Natural killer cell treated with Interleukin-12 subunit alpha and Interleukin-12 subunit beta and Interleukin-15 and Interleukin-18, amount 100 ng/mL, for 72 hours (primary cell): ENCODE data around the gene CCDC106. TPM values are rescaled to one million over a fixed set of nuclear protein-coding genes. Genes with fewer than 3 reads are reported as not detected.
A peak's percentile ranks its signal among the peaks of the same experiment; 100 is the strongest.

Source experiments
- ATAC-seq, 2 donors: fragments of 150-1000 bp; cut with Tn5 transposase in 1 of 2; sonication (Bioruptor Pico), chemical (Tn5 transposase) in 1 of 2; 2 replicates each; pipeline ENCODE4 v1.10.0; 2021
- DNase-seq: peaks from one replicate; pipeline ENCODE4 v3.0.0; 2022; ENCODE audit warnings: low spot score
- H3K27ac Mint-ChIP-seq, 2 donors: 1 replicate in 1 of 2; 2 replicates in 1 of 2; pipeline ENCODE4 v1.8.0; 2022; ENCODE audit warnings: mixed read lengths in 2 of 2, mild to moderate bottlenecking in 1 of 2, moderate library complexity in 1 of 2
- H3K27me3 Mint-ChIP-seq, 2 donors: 1 replicate in 1 of 2; 2 replicates in 1 of 2; pipeline ENCODE4 v1.8.0; 2022; ENCODE audit warnings: mixed read lengths in 2 of 2
- H3K36me3 Mint-ChIP-seq: one replicate; pipeline ENCODE4 v1.8.0; 2022; ENCODE audit warnings: mixed read lengths
- H3K4me1 Mint-ChIP-seq, 2 donors: 1 replicate in 1 of 2; 2 replicates in 1 of 2; pipeline ENCODE4 v1.8.0; 2022; ENCODE audit warnings: low read depth in 2 of 2, mixed read lengths in 2 of 2, mild to moderate bottlenecking in 1 of 2
- H3K4me3 Mint-ChIP-seq: one replicate; pipeline ENCODE4 v1.8.0; 2022; ENCODE audit warnings: mixed read lengths
- H3K9me3 Mint-ChIP-seq: 2 replicates; pipeline ENCODE4 v1.8.0; 2022; ENCODE audit warnings: mixed read lengths
- total RNA-seq, 2 donors: library from RNA; stranded (reverse); gene quantifications; one replicate each; pipeline ENCODE4 v1.2.3, GENCODE V29; 2022

The CCDC106 gene
- 1 to 10 TPM; 1.9 to 3.3 TPM for total RNA-seq

- Mint-ChIP-seq H3K4me1 (peaks cover 16 to 32% of the 10 kb centered on the region in 2 donors), H3K4me3 (peak within 1 kb of the TSS; percentile 62), H3K27me3 (peaks cover 0 to 3% of the 10 kb centered on the region in 2 donors), H3K27ac (peak within 1 kb of the TSS in 1 of 2 donors; percentile 59), H3K36me3 (no peaks in the 10 kb centered on the region), H3K9me3 (no peaks in the 10 kb centered on the region)
- DNase-seq = peak; percentile 63
- ATAC-seq = peak; percentile 3 to 40
These were observed at the start of gene CCDC106 for GRCh38 chr19:55647732-55648584. Gene CCDC106, plus strand, starts transcription at chr19:55648212. Its CDS starts 835 bp downstream, at chr19:55649047.

- peaks cover 7% of the 10 kb centered on the region for H3K9me3 Mint-ChIP-seq
- no peaks in the 10 kb centered on the region for H3K27me3 Mint-ChIP-seq
- ATAC-seq = peak; percentile 87 to 91
- H3K4me1 Mint-ChIP-seq = peaks cover 23 to 30% of the 10 kb centered on the region in 2 donors
- H3K27ac Mint-ChIP-seq = peak overlapping the region; percentile 97 to 98
- peaks cover 13% of the 10 kb centered on the region for H3K36me3 Mint-ChIP-seq
- H3K4me3 Mint-ChIP-seq = peak overlapping the region; percentile 98
- peak; percentile 96 for DNase-seq
These were observed 49.1 kb upstream of the CCDC106 start for GRCh38 chr19:55598719-55599467.

GRCh38 chr19:55599468-55599841 lies 48.6 kb upstream of the CCDC106 start, which contains the start of gene FIZ1:
Gene FIZ1, minus strand, starts transcription at chr19:55599517. Its CDS starts 1,652 bp downstream, at chr19:55597865.
- H3K27ac Mint-ChIP-seq = peak within 1 kb of the TSS; percentile 97 to 98
- H3K9me3 Mint-ChIP-seq = peaks cover 7% of the 10 kb centered on the region
- H3K36me3 Mint-ChIP-seq = peaks cover 13% of the 10 kb centered on the region
- H3K4me3 Mint-ChIP-seq = peak within 1 kb of the TSS; percentile 98
- peak; percentile 96 for DNase-seq
- ATAC-seq = peak; percentile 82 to 87
- H3K4me1 Mint-ChIP-seq = peaks cover 26 to 32% of the 10 kb centered on the region in 2 donors
- H3K27me3 Mint-ChIP-seq = no peaks in the 10 kb centered on the region

GRCh38 chr19:55599842-55600661 lies 48.0 kb upstream of the CCDC106 start, which contains the start of gene ZNF524:
Gene ZNF524, plus strand, starts transcription at chr19:55600288. Its CDS starts 1,825 bp downstream, at chr19:55602113.
- H3K27me3 Mint-ChIP-seq = no peaks in the 10 kb centered on the region
- DNase-seq (peak; percentile 93), ATAC-seq (peak; percentile 69 to 75)
- H3K27ac Mint-ChIP-seq = peak within 1 kb of the TSS; percentile 97 to 98
- peaks cover 9% of the 10 kb centered on the region for H3K36me3 Mint-ChIP-seq
- peak within 1 kb of the TSS; percentile 98 for H3K4me3 Mint-ChIP-seq
- H3K9me3 Mint-ChIP-seq = peaks cover 4% of the 10 kb centered on the region
- peaks cover 31 to 36% of the 10 kb centered on the region in 2 donors for H3K4me1 Mint-ChIP-seq

GRCh38 chr19:55600662-55601028 lies 47.4 kb upstream of the CCDC106 start:
- Mint-ChIP-seq H3K27ac (peak overlapping the region; percentile 82 to 90), H3K4me1 (peaks cover 31 to 36% of the 10 kb centered on the region in 2 donors), H3K36me3 (peaks cover 3% of the 10 kb centered on the region), H3K9me3 (peaks cover 4% of the 10 kb centered on the region), H3K4me3 (peak overlapping the region; percentile 93), H3K27me3 (no peaks in the 10 kb centered on the region)
- DNase-seq (no peak), ATAC-seq (no peak)

- Mint-ChIP-seq H3K9me3 (peaks cover 4% of the 10 kb centered on the region), H3K27ac (peak overlapping the region; percentile 82 to 90), H3K27me3 (no peaks in the 10 kb centered on the region), H3K4me1 (peaks cover 35 to 39% of the 10 kb centered on the region in 2 donors), H3K4me3 (peak overlapping the region; percentile 93), H3K36me3 (no peaks in the 10 kb centered on the region)
- DNase-seq (no peak), ATAC-seq (no peak)
These were observed 46.9 kb upstream of the CCDC106 start for GRCh38 chr19:55601084-55601483.

GRCh38 chr19:55602104-55603001 lies 45.7 kb upstream of the CCDC106 start:
- peaks cover 4% of the 10 kb centered on the region for H3K9me3 Mint-ChIP-seq
- peaks cover 47 to 48% of the 10 kb centered on the region in 2 donors for H3K4me1 Mint-ChIP-seq
- ATAC-seq (no peak), DNase-seq (no peak)
- H3K4me3 Mint-ChIP-seq = no peak overlapping the region
- H3K27ac Mint-ChIP-seq = peak overlapping the region; percentile 82 to 90
- H3K27me3 Mint-ChIP-seq = no peaks in the 10 kb centered on the region
- no peaks in the 10 kb centered on the region for H3K36me3 Mint-ChIP-seq

GRCh38 chr19:55603115-55603514 lies 44.9 kb upstream of the CCDC106 start:
- H3K36me3 Mint-ChIP-seq = no peaks in the 10 kb centered on the region
- DNase-seq = no peak
- H3K9me3 Mint-ChIP-seq = peaks cover 4% of the 10 kb centered on the region
- no peak for ATAC-seq
- peaks cover 53% of the 10 kb centered on the region in 2 donors for H3K4me1 Mint-ChIP-seq
- H3K27ac Mint-ChIP-seq = peak overlapping the region; percentile 88 to 95
- H3K27me3 Mint-ChIP-seq = no peaks in the 10 kb centered on the region
- peak overlapping the region; percentile 62 for H3K4me3 Mint-ChIP-seq

- ATAC-seq = no peak
- H3K27ac Mint-ChIP-seq = peak overlapping the region; percentile 88 to 95
- H3K4me1 Mint-ChIP-seq = peaks cover 52 to 54% of the 10 kb centered on the region in 2 donors
These were observed 44.3 kb upstream of the CCDC106 start for GRCh38 chr19:55603581-55604292.

GRCh38 chr19:55605207-55605636 lies 42.8 kb upstream of the CCDC106 start:
- Mint-ChIP-seq H3K9me3 (no peaks in the 10 kb centered on the region), H3K27me3 (no peaks in the 10 kb centered on the region), H3K36me3 (no peaks in the 10 kb centered on the region), H3K4me1 (peaks cover 57 to 60% of the 10 kb centered on the region in 2 donors), H3K4me3 (peak overlapping the region; percentile 99), H3K27ac (peak overlapping the region; percentile 88 to 95)
- ATAC-seq (peak; percentile 88 to 91), DNase-seq (peak; percentile 99)

More at GRCh38 chr19:55603581-55604292, 44.3 kb upstream of the CCDC106 start:
- H3K4me3 Mint-ChIP-seq = peak overlapping the region; percentile 62
- no peaks in the 10 kb centered on the region for H3K27me3 Mint-ChIP-seq
- DNase-seq = no peak
- H3K9me3 Mint-ChIP-seq = peaks cover 2% of the 10 kb centered on the region
- H3K36me3 Mint-ChIP-seq = no peaks in the 10 kb centered on the region

- ATAC-seq (peak; percentile 39 to 70), DNase-seq (peak; percentile 82)
- Mint-ChIP-seq H3K27me3 (no peaks in the 10 kb centered on the region), H3K4me3 (peak within 1 kb of the TSS; percentile 99), H3K27ac (peak within 1 kb of the TSS; percentile 88 to 95), H3K9me3 (no peaks in the 10 kb centered on the region), H3K36me3 (no peaks in the 10 kb centered on the region), H3K4me1 (peaks cover 55 to 64% of the 10 kb centered on the region in 2 donors)
These were observed 42.2 kb upstream of the CCDC106 start, which contains the start of gene ZNF865 for GRCh38 chr19:55605637-55606470. Gene ZNF865, plus strand, starts transcription at chr19:55605647. Its CDS starts 7,972 bp downstream, at chr19:55613619.
